ENCODE data around the gene SCMH1.

Gene SCMH1

GRCh38 chr1:41164727-41165126 lies 77.4 kb downstream of the SCMH1 start:
- FAIRE-seq = no peak
- TF ChIP-seq SPI1 (IDR thresholded peaks at IDR 0.05; ENCODE audit: low read depth, low read length) (no peak), POU2F2 (IDR thresholded peaks at IDR 0.05; ENCODE audit: low read depth, low read length) (no peak), POLR2AphosphoS5 (IDR thresholded peaks at IDR 0.05; ENCODE audit: low read depth, low read length) (no peak), TAF1 (IDR thresholded peaks at IDR 0.05; ENCODE audit: low read depth, low read length) (no peak), PAX5 (IDR thresholded peaks at IDR 0.05; ENCODE audit: insufficient read depth, low read length, severe bottlenecking) (no peak), POLR2A (IDR thresholded peaks at IDR 0.05; ENCODE audit: low read depth, low read length) (no peak)
- no peak for DNase-seq (ENCODE audit: insufficient read length, low spot score)

GRCh38 chr1:41162441-41162840 lies 79.7 kb downstream of the SCMH1 start:
- no peak for FAIRE-seq
- DNase-seq (ENCODE audit: insufficient read length, low spot score) = no peak
- TF ChIP-seq POLR2AphosphoS5 (IDR thresholded peaks at IDR 0.05; ENCODE audit: low read depth, low read length) = no peak
- TF ChIP-seq TAF1 (IDR thresholded peaks at IDR 0.05; ENCODE audit: low read depth, low read length) = no peak

- no peak for TF ChIP-seq SPI1 (IDR thresholded peaks at IDR 0.05; ENCODE audit: low read depth, low read length)
- no peak for TF ChIP-seq TAF1 (IDR thresholded peaks at IDR 0.05; ENCODE audit: low read depth, low read length)
- TF ChIP-seq PAX5 (IDR thresholded peaks at IDR 0.05; ENCODE audit: insufficient read depth, low read length, severe bottlenecking) = no peak
- no peak for TF ChIP-seq POLR2AphosphoS5 (IDR thresholded peaks at IDR 0.05; ENCODE audit: low read depth, low read length)
- no peak for TF ChIP-seq POLR2A (IDR thresholded peaks at IDR 0.05; ENCODE audit: low read depth, low read length)
- no peak for TF ChIP-seq POU2F2 (IDR thresholded peaks at IDR 0.05; ENCODE audit: low read depth, low read length)
- no peak for FAIRE-seq
- DNase-seq (ENCODE audit: insufficient read length, low spot score) = no peak
Measured at GRCh38 chr1:41161846-41162245, 80.3 kb downstream of the SCMH1 start.

- DNase-seq (ENCODE audit: insufficient read length, low spot score) (peak; percentile 2), FAIRE-seq (peak; percentile 40)
- TF ChIP-seq POU2F2 (IDR thresholded peaks at IDR 0.05; ENCODE audit: low read depth, low read length) (no peak), TAF1 (IDR thresholded peaks at IDR 0.05; ENCODE audit: low read depth, low read length) (no peak), PAX5 (IDR thresholded peaks at IDR 0.05; ENCODE audit: insufficient read depth, low read length, severe bottlenecking) (no peak), SPI1 (IDR thresholded peaks at IDR 0.05; ENCODE audit: low read depth, low read length) (no peak), POLR2AphosphoS5 (IDR thresholded peaks at IDR 0.05; ENCODE audit: low read depth, low read length) (no peak), POLR2A (IDR thresholded peaks at IDR 0.05; ENCODE audit: low read depth, low read length) (no peak)
Measured at GRCh38 chr1:41160498-41161110, 81.5 kb downstream of the SCMH1 start.

- DNase-seq (ENCODE audit: insufficient read length, low spot score) = no peak
- FAIRE-seq = no peak
- TF ChIP-seq POLR2A (IDR thresholded peaks at IDR 0.05; ENCODE audit: low read depth, low read length) = no peak
- TF ChIP-seq POLR2AphosphoS5 (IDR thresholded peaks at IDR 0.05; ENCODE audit: low read depth, low read length) = no peak
- no peak for TF ChIP-seq SPI1 (IDR thresholded peaks at IDR 0.05; ENCODE audit: low read depth, low read length)
- no peak for TF ChIP-seq PAX5 (IDR thresholded peaks at IDR 0.05; ENCODE audit: insufficient read depth, low read length, severe bottlenecking)
- no peak for TF ChIP-seq POU2F2 (IDR thresholded peaks at IDR 0.05; ENCODE audit: low read depth, low read length)
- no peak for TF ChIP-seq TAF1 (IDR thresholded peaks at IDR 0.05; ENCODE audit: low read depth, low read length)
Measured at GRCh38 chr1:41158966-41159365, 83.1 kb downstream of the SCMH1 start.

- FAIRE-seq (peak; percentile 33), DNase-seq (ENCODE audit: insufficient read length, low spot score) (peak; percentile 1)
- TF ChIP-seq POU2F2 (IDR thresholded peaks at IDR 0.05; ENCODE audit: low read depth, low read length) (no peak), SPI1 (IDR thresholded peaks at IDR 0.05; ENCODE audit: low read depth, low read length) (peak; percentile 30; the same call in 1 of the 2 replicates)
Measured at GRCh38 chr1:41158147-41158875, 83.8 kb downstream of the SCMH1 start.

- TF ChIP-seq SPI1 (IDR thresholded peaks at IDR 0.05; ENCODE audit: low read depth, low read length) (no peak), PAX5 (IDR thresholded peaks at IDR 0.05; ENCODE audit: insufficient read depth, low read length, severe bottlenecking) (no peak), TAF1 (IDR thresholded peaks at IDR 0.05; ENCODE audit: low read depth, low read length) (no peak), POLR2AphosphoS5 (IDR thresholded peaks at IDR 0.05; ENCODE audit: low read depth, low read length) (no peak), POU2F2 (IDR thresholded peaks at IDR 0.05; ENCODE audit: low read depth, low read length) (no peak), POLR2A (IDR thresholded peaks at IDR 0.05; ENCODE audit: low read depth, low read length) (no peak)
- FAIRE-seq (no peak), DNase-seq (ENCODE audit: insufficient read length, low spot score) (no peak)
Measured at GRCh38 chr1:41155105-41155504, 87.0 kb downstream of the SCMH1 start.

GRCh38 chr1:41153750-41154274 lies 88.3 kb downstream of the SCMH1 start:
- DNase-seq (ENCODE audit: insufficient read length, low spot score) (no peak), FAIRE-seq (no peak)
- no peak for TF ChIP-seq TAF1 (IDR thresholded peaks at IDR 0.05; ENCODE audit: low read depth, low read length)
- no peak for TF ChIP-seq POLR2A (IDR thresholded peaks at IDR 0.05; ENCODE audit: low read depth, low read length)
- no peak for TF ChIP-seq POLR2AphosphoS5 (IDR thresholded peaks at IDR 0.05; ENCODE audit: low read depth, low read length)
- no peak for TF ChIP-seq POU2F2 (IDR thresholded peaks at IDR 0.05; ENCODE audit: low read depth, low read length)
- no peak for TF ChIP-seq PAX5 (IDR thresholded peaks at IDR 0.05; ENCODE audit: insufficient read depth, low read length, severe bottlenecking)
- no peak for TF ChIP-seq SPI1 (IDR thresholded peaks at IDR 0.05; ENCODE audit: low read depth, low read length)

GRCh38 chr1:41152622-41153044 lies 89.5 kb downstream of the SCMH1 start:
- DNase-seq (ENCODE audit: insufficient read length, low spot score) (no peak), FAIRE-seq (no peak)
- no peak for TF ChIP-seq POLR2AphosphoS5 (IDR thresholded peaks at IDR 0.05; ENCODE audit: low read depth, low read length)
- TF ChIP-seq PAX5 (IDR thresholded peaks at IDR 0.05; ENCODE audit: insufficient read depth, low read length, severe bottlenecking) = no peak
- no peak for TF ChIP-seq POLR2A (IDR thresholded peaks at IDR 0.05; ENCODE audit: low read depth, low read length)
- no peak for TF ChIP-seq SPI1 (IDR thresholded peaks at IDR 0.05; ENCODE audit: low read depth, low read length)
- no peak for TF ChIP-seq TAF1 (IDR thresholded peaks at IDR 0.05; ENCODE audit: low read depth, low read length)
- no peak for TF ChIP-seq POU2F2 (IDR thresholded peaks at IDR 0.05; ENCODE audit: low read depth, low read length)
